Measurements from ENCODE around the gene RWDD3. TPM values are rescaled to one million over a fixed set of nuclear protein-coding genes. Genes with fewer than 3 reads are reported as not detected.

RWDD3 gene
- total RNA-seq, 3 donors from 2014 or later (not counting 1 experiment from before 2014, with no cell fraction given), result 8.8 to 15.3 (median 15.2) TPM

- H3K4me3 ChIP-seq (ENCODE audit: low read length), result no peak overlapping the region
- Mint-ChIP-seq H3K27ac (no peak overlapping the region), H3K4me1 (no peaks in the 10 kb centered on the region), H3K36me3 (no peaks in the 10 kb centered on the region), H3K4me3 (no peak overlapping the region), H3K9me3 (no peaks in the 10 kb centered on the region), H3K27me3 (ENCODE audit: low read depth in 2 of 2) (peaks cover 33 to 48% of the 10 kb centered on the region in 2 donors)
- no peak for DNase-seq
- H3K27me3 ChIP-seq (ENCODE audit: control insufficient read depth, insufficient read depth, low read length), result peaks cover 11% of the 10 kb centered on the region
- ATAC-seq, result no peak
- no peaks in the 10 kb centered on the region for H3K9me3 ChIP-seq (ENCODE audit: control insufficient read depth, insufficient read depth, low read length)
- intact Hi-C loops (cut with micrococcal nuclease), result no loop called here
- no peaks in the 10 kb centered on the region for H3K4me1 ChIP-seq (ENCODE audit: control insufficient read depth, insufficient read depth, low read length)
- H3K27ac ChIP-seq (ENCODE audit: low read length), result no peak overlapping the region
- H3K36me3 ChIP-seq (ENCODE audit: control insufficient read depth, insufficient read depth, low read length), result no peaks in the 10 kb centered on the region
- 100% methylated on average over 1 of the region's 3 CpGs for WGBS (ENCODE audit: insufficient coverage)
- TF ChIP-seq CTCF (IDR thresholded peaks at IDR 0.05), result no peak
These were observed 7.0 kb upstream of the RWDD3 start for GRCh38 chr1:95226781-95227660.

DNA sequence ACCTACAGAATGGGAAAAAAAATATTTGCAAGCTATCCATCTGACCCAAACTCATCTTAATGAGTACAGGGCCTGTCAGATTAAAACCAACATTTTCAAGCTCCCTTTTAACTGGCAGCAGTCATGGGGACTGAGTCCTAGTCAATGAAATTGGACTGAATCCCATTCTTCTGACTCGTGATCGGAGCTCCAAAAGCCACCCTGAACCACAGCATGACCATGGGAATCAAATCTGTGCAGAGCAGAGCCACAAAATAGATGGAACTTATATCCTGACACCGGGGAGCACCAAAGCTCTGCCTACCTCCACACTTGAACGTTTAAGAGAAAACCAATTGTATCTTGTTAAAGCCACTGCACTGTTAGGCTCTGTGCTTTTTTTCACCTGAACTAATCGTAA is 5.0 kb upstream of the RWDD3 start:
- intact Hi-C loops (cut with micrococcal nuclease), result no loop called here
- Histone ChIP-seq H3K4me3 (ENCODE audit: low read length) (no peak overlapping the region), H3K27ac (ENCODE audit: low read length) (no peak overlapping the region), H3K9me3 (ENCODE audit: control insufficient read depth, insufficient read depth, low read length) (no peaks in the 10 kb centered on the region), H3K27me3 (ENCODE audit: control insufficient read depth, insufficient read depth, low read length) (peaks cover 11% of the 10 kb centered on the region), H3K4me1 (ENCODE audit: control insufficient read depth, insufficient read depth, low read length) (peaks cover 8% of the 10 kb centered on the region), H3K36me3 (ENCODE audit: control insufficient read depth, insufficient read depth, low read length) (no peaks in the 10 kb centered on the region)
- H3K27ac Mint-ChIP-seq, result no peak overlapping the region
- no peak overlapping the region for H3K4me3 Mint-ChIP-seq
- TF ChIP-seq CTCF (IDR thresholded peaks at IDR 0.05), result no peak
- ATAC-seq (no peak), DNase-seq (no peak)
- peaks cover 33 to 43% of the 10 kb centered on the region in 2 donors for H3K27me3 Mint-ChIP-seq (ENCODE audit: low read depth in 2 of 2)
- H3K36me3 Mint-ChIP-seq, result no peaks in the 10 kb centered on the region
- WGBS (ENCODE audit: insufficient coverage), result 84% methylated on average over 5 of the region's 5 CpGs
- H3K9me3 Mint-ChIP-seq, result no peaks in the 10 kb centered on the region
- peaks cover 0 to 5% of the 10 kb centered on the region in 2 donors for H3K4me1 Mint-ChIP-seq

GRCh38 chr1:95229706-95230105 is 4.3 kb upstream of the RWDD3 start:
- no peak for TF ChIP-seq CTCF (IDR thresholded peaks at IDR 0.05)
- H3K27ac Mint-ChIP-seq, result no peak overlapping the region
- Histone ChIP-seq H3K27me3 (ENCODE audit: control insufficient read depth, insufficient read depth, low read length) (peaks cover 11% of the 10 kb centered on the region), H3K4me3 (ENCODE audit: low read length) (no peak overlapping the region), H3K27ac (ENCODE audit: low read length) (no peak overlapping the region), H3K4me1 (ENCODE audit: control insufficient read depth, insufficient read depth, low read length) (peaks cover 11% of the 10 kb centered on the region), H3K9me3 (ENCODE audit: control insufficient read depth, insufficient read depth, low read length) (no peaks in the 10 kb centered on the region), H3K36me3 (ENCODE audit: control insufficient read depth, insufficient read depth, low read length) (no peaks in the 10 kb centered on the region)
- no peaks in the 10 kb centered on the region for H3K9me3 Mint-ChIP-seq
- intact Hi-C loops (cut with micrococcal nuclease), result loop anchor here (5.0 kb wide), 1 partner anchor 812 kb away; the partner anchor contains the start of gene ABCD3
- peaks cover 4 to 10% of the 10 kb centered on the region in 2 donors for H3K4me1 Mint-ChIP-seq
- no peak overlapping the region for H3K4me3 Mint-ChIP-seq
- H3K36me3 Mint-ChIP-seq, result no peaks in the 10 kb centered on the region
- peaks cover 33 to 43% of the 10 kb centered on the region in 2 donors for H3K27me3 Mint-ChIP-seq (ENCODE audit: low read depth in 2 of 2)
- ATAC-seq (no peak), DNase-seq (no peak)
